C4-2B (cell line): ENCODE results near the gene TUBB1.

ENCODE experiments used
- CTCF ChIP-seq: fragments of 450-650 bp; conservative IDR thresholded peaks from 2 replicates; pipeline ENCODE4 v1.5.1; 2017; ENCODE audit warnings: mild to moderate bottlenecking
- ZFX ChIP-seq: fragments of 450-650 bp; IDR thresholded peaks from 2 replicates; pipeline ENCODE4 v1.6.1; 2017

- TF ChIP-seq CTCF (no peak), ZFX (no peak)
These were observed 1.8 kb downstream of the TUBB1 start for GRCh38 chr20:59020938-59021551.
